Measurements from ENCODE around the gene ABCB8. TPM values are rescaled to one million over a fixed set of nuclear protein-coding genes. Genes with fewer than 3 reads are reported as not detected.
A peak's percentile ranks its signal among the peaks of the same experiment; 100 is the strongest.

The ABCB8 gene
- total and polyA plus RNA-seq, 9 of the 15 experiments (the other 6 are each of a cell fraction or from before 2014, with no cell fraction given) = 7.6 to 106 (median 36.3) TPM

DNA sequence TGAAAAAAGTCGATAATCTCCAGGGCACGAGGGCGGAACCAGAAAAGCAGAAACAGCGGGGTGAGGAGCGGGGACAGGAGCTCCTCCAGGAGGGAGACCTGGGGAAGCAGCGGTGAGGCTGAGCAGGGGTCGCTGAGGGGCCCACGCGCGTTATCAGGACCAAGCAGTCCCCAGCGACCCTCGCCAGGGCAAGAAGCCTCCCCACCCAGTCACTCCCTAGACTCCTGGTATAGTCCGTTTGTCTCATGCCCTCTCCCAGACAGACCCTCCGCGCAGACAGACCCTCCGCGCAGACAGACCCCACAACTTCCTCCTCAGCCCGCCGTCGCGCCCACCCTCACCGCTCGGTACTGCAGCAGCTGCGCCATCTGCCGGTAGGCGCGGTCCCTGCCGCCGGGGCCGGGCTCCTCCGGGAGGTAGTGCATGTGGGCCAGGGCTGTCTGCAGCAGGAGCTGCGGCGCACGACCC, 10.3 kb upstream of the ABCB8 start (continued):
- no peak for TF ChIP-seq FOXP4 (CRISPR knock-in tag; IDR thresholded peaks at IDR 0.05; ENCODE audit: borderline replicate concordance)
- TF ChIP-seq SETDB1 (IDR thresholded peaks at IDR 0.05; ENCODE audit: low read length) = no peak
- no peak for TF ChIP-seq SNIP1 (IDR thresholded peaks at IDR 0.05; ENCODE audit: low read depth)
- TF ChIP-seq ZBED1 (IDR thresholded peaks at IDR 0.05) = peak; percentile 57; the same call in 1 of the 2 replicates
- TF ChIP-seq, protein P1, sequence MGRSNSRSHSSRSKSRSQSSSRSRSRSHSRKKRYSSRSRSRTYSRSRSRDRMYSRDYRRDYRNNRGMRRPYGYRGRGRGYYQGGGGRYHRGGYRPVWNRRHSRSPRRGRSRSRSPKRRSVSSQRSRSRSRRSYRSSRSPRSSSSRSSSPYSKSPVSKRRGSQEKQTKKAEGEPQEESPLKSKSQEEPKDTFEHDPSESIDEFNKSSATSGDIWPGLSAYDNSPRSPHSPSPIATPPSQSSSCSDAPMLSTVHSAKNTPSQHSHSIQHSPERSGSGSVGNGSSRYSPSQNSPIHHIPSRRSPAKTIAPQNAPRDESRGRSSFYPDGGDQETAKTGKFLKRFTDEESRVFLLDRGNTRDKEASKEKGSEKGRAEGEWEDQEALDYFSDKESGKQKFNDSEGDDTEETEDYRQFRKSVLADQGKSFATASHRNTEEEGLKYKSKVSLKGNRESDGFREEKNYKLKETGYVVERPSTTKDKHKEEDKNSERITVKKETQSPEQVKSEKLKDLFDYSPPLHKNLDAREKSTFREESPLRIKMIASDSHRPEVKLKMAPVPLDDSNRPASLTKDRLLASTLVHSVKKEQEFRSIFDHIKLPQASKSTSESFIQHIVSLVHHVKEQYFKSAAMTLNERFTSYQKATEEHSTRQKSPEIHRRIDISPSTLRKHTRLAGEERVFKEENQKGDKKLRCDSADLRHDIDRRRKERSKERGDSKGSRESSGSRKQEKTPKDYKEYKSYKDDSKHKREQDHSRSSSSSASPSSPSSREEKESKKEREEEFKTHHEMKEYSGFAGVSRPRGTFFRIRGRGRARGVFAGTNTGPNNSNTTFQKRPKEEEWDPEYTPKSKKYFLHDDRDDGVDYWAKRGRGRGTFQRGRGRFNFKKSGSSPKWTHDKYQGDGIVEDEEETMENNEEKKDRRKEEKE (IDR thresholded peaks at IDR 0.05; ENCODE audit: borderline replicate concordance in 1 of 2, control insufficient read depth in 1 of 2, low read depth in 2 of 2, low read length in 1 of 2) = no peak
- no peak for TF ChIP-seq PURB (CRISPR knock-in tag; IDR thresholded peaks at IDR 0.05; ENCODE audit: low read depth)
- no peak for TF ChIP-seq ZNF282 (CRISPR knock-in tag; IDR thresholded peaks at IDR 0.05)
- TF ChIP-seq MCM5 (IDR thresholded peaks at IDR 0.05; ENCODE audit: low read depth) = no peak
- no peak; the same call in 1 of the 2 replicates for TF ChIP-seq PHF21A (IDR thresholded peaks at IDR 0.05; ENCODE audit: borderline replicate concordance, low read depth)
- TF ChIP-seq ZNF384 (IDR thresholded peaks at IDR 0.05; ENCODE audit: low read depth, low read length) = no peak
- no peak; the same call in 1 of the 2 replicates for TF ChIP-seq TSHZ1 (CRISPR knock-in tag; IDR thresholded peaks at IDR 0.05)
- no peak for TF ChIP-seq ZNF316 (IDR thresholded peaks at IDR 0.05)
- TF ChIP-seq TAF9B (IDR thresholded peaks at IDR 0.05; ENCODE audit: partially characterized antibody) = no peak
- no peak for TF ChIP-seq ZNF347 (CRISPR knock-in tag; IDR thresholded peaks at IDR 0.05; ENCODE audit: low read depth)
- TF ChIP-seq IFI16 (CRISPR knock-in tag; IDR thresholded peaks at IDR 0.05) = no peak
- TF ChIP-seq ERF (CRISPR knock-in tag; IDR thresholded peaks at IDR 0.05) = peak; percentile 47; the same call in 1 of the 2 replicates
- TF ChIP-seq PHF8 (IDR thresholded peaks at IDR 0.05; ENCODE audit: borderline replicate concordance, low read length) = peak; percentile 54; the same call in 1 of the 2 replicates
- no peak; the same call in 1 of the 2 replicates for TF ChIP-seq KDM2B (CRISPR knock-in tag; IDR thresholded peaks at IDR 0.05)
- TF ChIP-seq MYBL2 (IDR thresholded peaks at IDR 0.05; ENCODE audit: low read depth) = no peak
- TF ChIP-seq MYBL2 (CRISPR knock-in tag; IDR thresholded peaks at IDR 0.05; ENCODE audit: borderline replicate concordance) = no peak
- no peak for TF ChIP-seq ZNF717 (CRISPR knock-in tag; IDR thresholded peaks at IDR 0.05)
- TF ChIP-seq NCOA1 (IDR thresholded peaks at IDR 0.05; ENCODE audit: low read depth) = 0 out of 2 replicates have a peak, but pooled peaks have one; percentile 52
- no peak for TF ChIP-seq SMAD1 (IDR thresholded peaks at IDR 0.05; ENCODE audit: low read depth, low read length, partially characterized antibody)

Measured in K562 (cell line).